Measurements from ENCODE around the gene FUS. TPM values are rescaled to one million over a fixed set of nuclear protein-coding genes. Genes with fewer than 3 reads are reported as not detected.

The FUS gene
- total RNA-seq, 4 donors from 2014 or later, result 52.5 to 121 (median 58.9) TPM

- TF ChIP-seq POLR2A (IDR thresholded peaks at IDR 0.05) (no peak), EP300 (IDR thresholded peaks at IDR 0.05) (no peak), POLR2AphosphoS5 (IDR thresholded peaks at IDR 0.05) (no peak), CTCF (IDR thresholded peaks at IDR 0.05) (no peak)
- WGBS, result 91% methylated on average over 44 of the region's 80 CpGs
- Histone ChIP-seq H3K4me3 (no peak overlapping the region), H3K36me3 (no peaks in the 10 kb centered on the region), H3K4me1 (peaks cover 11% of the 10 kb centered on the region), H3K9me3 (no peaks in the 10 kb centered on the region), H3K27ac (no peak overlapping the region), H3K27me3 (peaks cover 2% of the 10 kb centered on the region)
- DNase-seq (ENCODE audit: low spot score in 2 of 2), result no peak
Measured at GRCh38 chr16:31224092-31224955, 44.4 kb downstream of the FUS start.

GRCh38 chr16:31225193-31225592 lies 45.3 kb downstream of the FUS start:
- H3K4me1 ChIP-seq, result peaks cover 14% of the 10 kb centered on the region
- no peak for TF ChIP-seq CTCF (IDR thresholded peaks at IDR 0.05)
- no peak for TF ChIP-seq EP300 (IDR thresholded peaks at IDR 0.05)
- TF ChIP-seq POLR2AphosphoS5 (IDR thresholded peaks at IDR 0.05), result no peak
- TF ChIP-seq POLR2A (IDR thresholded peaks at IDR 0.05), result no peak
- 88% methylated on average over 3 of the region's 3 CpGs for WGBS
- no peaks in the 10 kb centered on the region for H3K27me3 ChIP-seq
- no peak overlapping the region for H3K27ac ChIP-seq
- no peaks in the 10 kb centered on the region for H3K9me3 ChIP-seq
- no peaks in the 10 kb centered on the region for H3K36me3 ChIP-seq
- no peak overlapping the region for H3K4me3 ChIP-seq
- no peak for DNase-seq (ENCODE audit: low spot score in 2 of 2)

GRCh38 chr16:31228206-31228605 lies 48.3 kb downstream of the FUS start:
- no peaks in the 10 kb centered on the region for H3K36me3 ChIP-seq
- DNase-seq (ENCODE audit: low spot score in 2 of 2), result no peak
- peaks cover 14% of the 10 kb centered on the region for H3K4me1 ChIP-seq
- no peaks in the 10 kb centered on the region for H3K9me3 ChIP-seq
- TF ChIP-seq POLR2AphosphoS5 (IDR thresholded peaks at IDR 0.05) (no peak), CTCF (IDR thresholded peaks at IDR 0.05) (no peak), EP300 (IDR thresholded peaks at IDR 0.05) (no peak), POLR2A (IDR thresholded peaks at IDR 0.05) (no peak)
- WGBS, result 99% methylated on average over 4 of the region's 4 CpGs
- no peaks in the 10 kb centered on the region for H3K27me3 ChIP-seq
- H3K27ac ChIP-seq, result no peak overlapping the region
- no peak overlapping the region for H3K4me3 ChIP-seq

GRCh38 chr16:31229501-31229900 lies 49.6 kb downstream of the FUS start:
- no peaks in the 10 kb centered on the region for H3K27me3 ChIP-seq
- 52% methylated on average over 10 of the region's 10 CpGs for WGBS
- H3K36me3 ChIP-seq, result no peaks in the 10 kb centered on the region
- H3K27ac ChIP-seq, result no peak overlapping the region
- no peak overlapping the region for H3K4me3 ChIP-seq
- peaks cover 14% of the 10 kb centered on the region for H3K4me1 ChIP-seq
- no peaks in the 10 kb centered on the region for H3K9me3 ChIP-seq
- DNase-seq (ENCODE audit: low spot score in 2 of 2), result no peak
- TF ChIP-seq CTCF (IDR thresholded peaks at IDR 0.05), result no peak
- TF ChIP-seq POLR2AphosphoS5 (IDR thresholded peaks at IDR 0.05), result no peak
- TF ChIP-seq EP300 (IDR thresholded peaks at IDR 0.05), result no peak
- TF ChIP-seq POLR2A (IDR thresholded peaks at IDR 0.05), result no peak

GRCh38 chr16:31238041-31238440 lies 58.1 kb downstream of the FUS start:
- no peak for TF ChIP-seq POLR2A (IDR thresholded peaks at IDR 0.05)
- no peak for TF ChIP-seq EP300 (IDR thresholded peaks at IDR 0.05)
- no peak for TF ChIP-seq POLR2AphosphoS5 (IDR thresholded peaks at IDR 0.05)
- no peak for TF ChIP-seq CTCF (IDR thresholded peaks at IDR 0.05)
- no peak overlapping the region for H3K27ac ChIP-seq
- WGBS, result 77% methylated on average over 4 of the region's 4 CpGs

More at GRCh38 chr16:31238041-31238440, 58.1 kb downstream of the FUS start:
- no peak for DNase-seq (ENCODE audit: low spot score in 2 of 2)
- no peaks in the 10 kb centered on the region for H3K4me1 ChIP-seq
- H3K9me3 ChIP-seq, result no peaks in the 10 kb centered on the region
- H3K36me3 ChIP-seq, result no peaks in the 10 kb centered on the region
- no peaks in the 10 kb centered on the region for H3K27me3 ChIP-seq
- no peak overlapping the region for H3K4me3 ChIP-seq

Measured in suprapubic skin (tissue), 4 donors.